ENCODE measurements around the gene KRTAP5-5.

KRTAP5-5 gene

GRCh38 chr11:1642288-1643145 lies 12.9 kb downstream of the KRTAP5-5 start:
- Histone ChIP-seq H3K4me1 (ENCODE audit: insufficient read depth, low read length, severe bottlenecking) (no peaks in the 10 kb centered on the region), H2AFZ (ENCODE audit: low read length) (no peak overlapping the region), H3K79me2 (ENCODE audit: insufficient read depth, low read length) (no peaks in the 10 kb centered on the region), H3K9me2 (ENCODE audit: low read depth, low read length) (no peaks in the 10 kb centered on the region), H3K9me3 (ENCODE audit: low read length) (no peaks in the 10 kb centered on the region), H3F3A (ENCODE audit: insufficient read depth, low read length) (no peaks in the 10 kb centered on the region), H4K20me1 (ENCODE audit: insufficient read depth, low read length) (no peaks in the 10 kb centered on the region), H3K4me3 (ENCODE audit: low read depth, low read length, poor library complexity, severe bottlenecking) (no peak overlapping the region), H3K4me2 (ENCODE audit: low read length) (no peak overlapping the region), H3K36me3 (ENCODE audit: insufficient read depth, low read length) (no peaks in the 10 kb centered on the region), H3K27ac (ENCODE audit: low read depth, low read length, poor library complexity, severe bottlenecking) (no peak overlapping the region), H3K9ac (ENCODE audit: low read length) (no peak overlapping the region), H3K27me3 (ENCODE audit: insufficient read depth, low read length) (no peaks in the 10 kb centered on the region; the same call in 1 of the 2 replicates)
- TF ChIP-seq EZH2 (IDR thresholded peaks at IDR 0.05; ENCODE audit: borderline replicate concordance, low read length) = no peak
- TF ChIP-seq CTCF (IDR thresholded peaks at IDR 0.05; ENCODE audit: low read length) = no peak

- Histone ChIP-seq H3K9ac (ENCODE audit: low read length) (no peak overlapping the region), H3K4me1 (ENCODE audit: insufficient read depth, low read length, severe bottlenecking) (no peaks in the 10 kb centered on the region), H3K79me2 (ENCODE audit: insufficient read depth, low read length) (no peaks in the 10 kb centered on the region), H3K4me2 (ENCODE audit: low read length) (no peak overlapping the region), H2AFZ (ENCODE audit: low read length) (no peak overlapping the region), H3F3A (ENCODE audit: insufficient read depth, low read length) (no peaks in the 10 kb centered on the region), H3K9me2 (ENCODE audit: low read depth, low read length) (no peaks in the 10 kb centered on the region), H3K27ac (ENCODE audit: low read depth, low read length, poor library complexity, severe bottlenecking) (no peak overlapping the region), H3K27me3 (ENCODE audit: insufficient read depth, low read length) (no peaks in the 10 kb centered on the region; the same call in 1 of the 2 replicates), H4K20me1 (ENCODE audit: insufficient read depth, low read length) (no peaks in the 10 kb centered on the region), H3K36me3 (ENCODE audit: insufficient read depth, low read length) (no peaks in the 10 kb centered on the region), H3K9me3 (ENCODE audit: low read length) (no peaks in the 10 kb centered on the region), H3K4me3 (ENCODE audit: low read depth, low read length, poor library complexity, severe bottlenecking) (no peak overlapping the region)
- TF ChIP-seq CTCF (IDR thresholded peaks at IDR 0.05; ENCODE audit: low read length) (no peak), EZH2 (IDR thresholded peaks at IDR 0.05; ENCODE audit: borderline replicate concordance, low read length) (no peak)
Measured at GRCh38 chr11:1643146-1643690, 13.6 kb downstream of the KRTAP5-5 start.

GRCh38 chr11:1644601-1645356 lies 15.2 kb downstream of the KRTAP5-5 start:
- Histone ChIP-seq H3K9me3 (ENCODE audit: low read length) (no peaks in the 10 kb centered on the region), H3K4me1 (ENCODE audit: insufficient read depth, low read length, severe bottlenecking) (no peaks in the 10 kb centered on the region), H3K27me3 (ENCODE audit: insufficient read depth, low read length) (no peaks in the 10 kb centered on the region; the same call in 1 of the 2 replicates), H3K79me2 (ENCODE audit: insufficient read depth, low read length) (no peaks in the 10 kb centered on the region), H3K27ac (ENCODE audit: low read depth, low read length, poor library complexity, severe bottlenecking) (no peak overlapping the region), H4K20me1 (ENCODE audit: insufficient read depth, low read length) (no peaks in the 10 kb centered on the region), H3K9me2 (ENCODE audit: low read depth, low read length) (no peaks in the 10 kb centered on the region), H3K9ac (ENCODE audit: low read length) (no peak overlapping the region), H2AFZ (ENCODE audit: low read length) (no peak overlapping the region), H3K36me3 (ENCODE audit: insufficient read depth, low read length) (no peaks in the 10 kb centered on the region), H3K4me2 (ENCODE audit: low read length) (no peak overlapping the region), H3K4me3 (ENCODE audit: low read depth, low read length, poor library complexity, severe bottlenecking) (no peak overlapping the region), H3F3A (ENCODE audit: insufficient read depth, low read length) (no peaks in the 10 kb centered on the region)
- TF ChIP-seq EZH2 (IDR thresholded peaks at IDR 0.05; ENCODE audit: borderline replicate concordance, low read length) (no peak), CTCF (IDR thresholded peaks at IDR 0.05; ENCODE audit: low read length) (no peak)

All from OCI-LY1 (cell line).